GM10248 (cell line): ENCODE results near the gene THBS1.

Experiments
- CTCF ChIA-PET: fragments of 300-600 bp; sonication (Branson Sonifier 250); formaldehyde crosslinking; extraction: SDS; loops from one replicate; lab custom pipeline; 2021; ENCODE audit warnings: antibody characterized with exemption; lab: Yijun Ruan, JAX
- POLR2A ChIA-PET: fragments of 350-650 bp; sonication (Branson Sonifier 250); formaldehyde crosslinking; extraction: SDS; loops from one replicate; lab custom pipeline; 2020; ENCODE audit warnings: antibody characterized with exemption; lab: Yijun Ruan, JAX
- DNase-seq: peaks from one replicate; pipeline ENCODE4 v3.0.0; 2012; ENCODE audit errors: extremely low spot score
- TF ChIP-seq, protein P1 (sequence below): IDR thresholded peaks from 2 replicates; pipeline ENCODE4 v1.5.1; 2012; ENCODE audit warnings: mild to moderate bottlenecking, low read depth; ENCODE audit errors: extremely low read depth, missing control alignments, control extremely low read depth

THBS1 gene

DNA sequence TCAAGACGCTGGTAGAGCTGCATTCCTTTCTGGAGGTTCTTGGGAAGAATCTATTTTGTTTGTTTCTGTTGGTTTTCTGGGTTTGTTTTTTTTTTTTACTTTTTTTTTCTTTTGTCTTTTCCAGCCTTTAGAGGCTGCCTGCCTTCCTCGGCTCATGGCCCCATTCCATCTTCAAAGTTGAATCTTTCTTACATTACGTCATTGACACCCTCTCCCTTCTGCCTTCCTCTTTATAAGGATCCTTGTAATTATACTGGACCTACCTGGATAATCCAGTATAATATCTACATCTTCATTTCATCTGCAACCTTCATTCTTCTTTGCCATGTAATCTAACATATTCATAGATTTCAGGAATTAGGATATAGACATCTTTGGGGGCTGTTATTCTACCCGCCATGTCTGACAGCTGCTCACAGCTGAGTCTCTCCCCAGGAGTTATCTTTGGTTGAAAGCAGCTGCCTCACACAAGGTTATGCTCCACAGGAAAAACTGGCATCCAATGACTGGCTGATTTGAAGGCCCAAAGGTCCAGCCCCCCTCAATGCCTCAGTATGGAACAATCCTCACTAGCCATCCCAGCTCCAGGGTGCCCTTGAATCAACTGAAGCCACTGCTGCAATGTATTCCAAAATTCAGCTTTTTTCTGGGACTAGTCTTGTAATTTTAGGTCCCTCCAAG lies 38.4 kb upstream of the THBS1 start:
- ChIA-PET CTCF (interaction anchor here (1.1 to 1.2 kb wide), 2 partner anchors 11 to 12 kb away, joined by 3 to 5 read pairs; no protein-coding TSS in a partner anchor), POLR2A (no interaction called here)
- no peak for DNase-seq
- TF ChIP-seq, protein P1, sequence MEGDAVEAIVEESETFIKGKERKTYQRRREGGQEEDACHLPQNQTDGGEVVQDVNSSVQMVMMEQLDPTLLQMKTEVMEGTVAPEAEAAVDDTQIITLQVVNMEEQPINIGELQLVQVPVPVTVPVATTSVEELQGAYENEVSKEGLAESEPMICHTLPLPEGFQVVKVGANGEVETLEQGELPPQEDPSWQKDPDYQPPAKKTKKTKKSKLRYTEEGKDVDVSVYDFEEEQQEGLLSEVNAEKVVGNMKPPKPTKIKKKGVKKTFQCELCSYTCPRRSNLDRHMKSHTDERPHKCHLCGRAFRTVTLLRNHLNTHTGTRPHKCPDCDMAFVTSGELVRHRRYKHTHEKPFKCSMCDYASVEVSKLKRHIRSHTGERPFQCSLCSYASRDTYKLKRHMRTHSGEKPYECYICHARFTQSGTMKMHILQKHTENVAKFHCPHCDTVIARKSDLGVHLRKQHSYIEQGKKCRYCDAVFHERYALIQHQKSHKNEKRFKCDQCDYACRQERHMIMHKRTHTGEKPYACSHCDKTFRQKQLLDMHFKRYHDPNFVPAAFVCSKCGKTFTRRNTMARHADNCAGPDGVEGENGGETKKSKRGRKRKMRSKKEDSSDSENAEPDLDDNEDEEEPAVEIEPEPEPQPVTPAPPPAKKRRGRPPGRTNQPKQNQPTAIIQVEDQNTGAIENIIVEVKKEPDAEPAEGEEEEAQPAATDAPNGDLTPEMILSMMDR: no peak

DNA sequence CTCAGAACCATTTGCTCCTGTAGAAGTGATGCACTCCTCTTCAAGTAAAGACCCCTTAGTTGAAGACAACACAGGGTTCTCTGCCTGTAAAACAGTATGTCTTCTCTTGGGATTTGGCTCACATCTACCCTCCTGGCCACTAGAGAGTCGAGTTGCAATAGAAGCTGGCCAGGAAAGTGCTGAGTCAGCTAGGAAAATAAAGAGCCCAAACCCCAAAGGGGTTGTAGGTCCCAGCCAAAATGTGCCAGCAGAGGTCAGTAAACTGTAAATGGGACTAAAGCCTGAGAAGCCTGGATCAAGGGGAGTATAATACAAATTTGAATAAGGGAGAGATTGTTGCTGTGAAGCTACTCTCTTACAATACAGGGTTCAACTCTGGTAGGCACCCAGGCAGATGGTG lies 37.2 kb upstream of the THBS1 start:
- ChIA-PET CTCF (interaction anchor here (1.1 kb wide), 1 partner anchor 12 kb away, joined by 5 read pairs; no protein-coding TSS in a partner anchor), POLR2A (no interaction called here)
- no peak for DNase-seq
- TF ChIP-seq, protein P1: no peak

DNA sequence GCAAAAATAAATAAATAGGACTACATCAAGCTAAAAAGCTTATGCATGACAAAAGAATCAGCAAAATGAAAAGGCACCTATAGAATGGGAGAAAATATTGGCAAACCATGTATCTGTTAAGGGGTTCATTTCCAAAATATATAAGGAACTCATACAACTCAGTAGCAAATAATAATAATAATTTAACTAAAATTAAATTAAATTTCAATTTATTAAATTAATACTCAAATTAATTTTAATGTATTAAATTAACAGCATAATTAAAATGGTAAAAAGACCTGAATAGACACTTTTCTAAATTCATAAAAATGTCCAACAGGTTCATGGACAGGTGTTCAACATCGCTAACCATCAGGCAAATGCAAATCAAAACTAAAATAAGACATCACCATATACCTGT lies 34.0 kb upstream of the THBS1 start:
- ChIA-PET CTCF (no interaction called here), POLR2A (no interaction called here)

DNA sequence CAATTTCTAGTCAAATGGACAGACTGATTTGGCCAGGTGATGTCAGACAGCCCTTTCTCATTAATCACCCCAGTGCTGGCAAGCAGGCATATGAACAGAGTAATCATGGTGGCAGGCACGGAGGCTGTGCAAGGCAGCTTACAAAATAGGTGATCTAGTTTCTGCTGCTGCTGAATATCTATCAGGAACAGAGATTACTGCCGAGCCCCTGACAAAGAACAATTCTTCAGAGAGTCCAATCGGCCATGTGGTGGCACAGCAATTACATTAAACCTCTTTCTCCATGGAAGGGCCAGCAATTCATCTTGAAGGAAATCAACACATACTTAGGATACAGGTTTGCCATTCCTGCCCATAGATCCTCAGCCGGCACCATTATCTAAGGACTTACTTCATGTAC lies 32.3 kb upstream of the THBS1 start:
- CTCF ChIA-PET: no interaction called here
- POLR2A ChIA-PET: no interaction called here

More for the DNA sequence above, 34.0 kb upstream of the THBS1 start:
- no peak for DNase-seq
- TF ChIP-seq, protein P1: no peak

DNA sequence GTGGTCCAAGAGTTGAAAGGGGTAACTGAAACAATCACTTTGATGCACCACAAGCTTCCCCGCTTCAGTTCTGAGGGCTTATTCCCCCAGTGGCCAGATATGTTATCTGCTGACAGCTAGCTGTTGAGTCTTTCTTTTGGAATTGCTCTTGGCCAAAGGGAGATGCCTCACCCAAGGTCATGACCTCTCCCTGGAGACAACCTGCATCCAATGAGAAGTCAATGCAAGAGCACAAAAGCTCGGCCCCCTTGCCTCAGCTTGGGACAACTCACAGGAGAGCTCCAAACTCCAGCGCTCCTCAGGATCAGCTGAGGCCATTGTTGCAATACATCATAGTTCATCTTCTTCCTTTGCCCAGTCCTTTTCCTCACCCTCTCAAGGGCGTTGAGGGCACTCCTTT lies 31.0 kb upstream of the THBS1 start:
- no peak for DNase-seq
- POLR2A ChIA-PET: no interaction called here
- TF ChIP-seq, protein P1: no peak
- CTCF ChIA-PET: interaction anchor here (0.8 to 1.5 kb wide), 4 partner anchors 11 to 425 kb away, joined by 3 to 5 read pairs (median 4); no protein-coding TSS in a partner anchor

More for the DNA sequence above, 32.3 kb upstream of the THBS1 start:
- TF ChIP-seq, protein P1: no peak
- no peak for DNase-seq

DNA sequence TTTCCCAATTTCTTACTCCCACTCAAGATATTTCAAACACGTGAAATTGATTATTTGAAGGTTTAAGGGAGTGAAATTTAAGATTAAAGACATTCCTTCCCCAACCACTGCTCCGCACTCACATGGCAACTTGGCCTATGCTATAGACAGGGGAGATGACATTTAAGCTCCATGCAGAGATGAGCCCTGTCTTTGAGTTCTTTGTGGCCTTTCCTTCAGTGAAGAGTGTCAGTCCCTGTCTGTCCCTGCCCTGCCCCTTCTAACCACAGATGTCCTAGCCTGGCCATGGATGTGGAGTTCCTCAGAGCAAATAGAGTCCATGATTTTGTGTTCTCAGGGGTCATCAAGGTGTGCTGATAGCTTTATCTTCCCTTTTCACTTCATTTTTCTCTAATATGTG lies 29.4 kb upstream of the THBS1 start:
- CTCF ChIA-PET: no interaction called here
- POLR2A ChIA-PET: no interaction called here
- DNase-seq: no peak
- TF ChIP-seq, protein P1: no peak
